Ammon's horn (tissue), 1 donor: ENCODE measurements around the gene KCNMA1.

ENCODE experiments used
- DNase-seq: peaks from one replicate; pipeline ENCODE4 v3.0.0-alpha.2; 2016; ENCODE audit warnings: low spot score

The KCNMA1 gene

GRCh38 chr10:77180794-77181193 is 456.8 kb downstream of the KCNMA1 start:
- DNase-seq, result no peak

GRCh38 chr10:77180104-77180503 is 457.5 kb downstream of the KCNMA1 start:
- DNase-seq, result no peak

- DNase-seq, result peak; percentile 53
These were observed 458.5 kb downstream of the KCNMA1 start for GRCh38 chr10:77179015-77179695.

- no peak for DNase-seq
These were observed 460.0 kb downstream of the KCNMA1 start for GRCh38 chr10:77177589-77177988.

GRCh38 chr10:77177161-77177560 is 460.4 kb downstream of the KCNMA1 start:
- DNase-seq, result no peak

GRCh38 chr10:77176232-77176631 is 461.4 kb downstream of the KCNMA1 start:
- DNase-seq, result no peak

GRCh38 chr10:77175631-77176222 is 461.9 kb downstream of the KCNMA1 start:
- no peak for DNase-seq

- DNase-seq, result peak; percentile 85
These were observed 463.8 kb downstream of the KCNMA1 start for GRCh38 chr10:77173615-77174461.

- DNase-seq, result no peak
These were observed 465.5 kb downstream of the KCNMA1 start for GRCh38 chr10:77172086-77172485.

GRCh38 chr10:77168861-77169260 is 468.7 kb downstream of the KCNMA1 start:
- DNase-seq, result no peak

GRCh38 chr10:77168161-77168560 is 469.4 kb downstream of the KCNMA1 start:
- no peak for DNase-seq

GRCh38 chr10:77165445-77166208 is 472.0 kb downstream of the KCNMA1 start:
- DNase-seq, result peak; percentile 82

GRCh38 chr10:77164616-77165311 is 472.8 kb downstream of the KCNMA1 start:
- DNase-seq, result no peak

GRCh38 chr10:77163670-77164348 is 473.8 kb downstream of the KCNMA1 start:
- DNase-seq, result no peak

- no peak for DNase-seq
These were observed 474.9 kb downstream of the KCNMA1 start for GRCh38 chr10:77162697-77163096.

GRCh38 chr10:77160679-77161078 is 476.9 kb downstream of the KCNMA1 start:
- no peak for DNase-seq

GRCh38 chr10:77159538-77160110 is 478.0 kb downstream of the KCNMA1 start:
- DNase-seq, result peak; percentile 46

- DNase-seq, result no peak
These were observed 478.9 kb downstream of the KCNMA1 start for GRCh38 chr10:77158666-77159065.

GRCh38 chr10:77157248-77158019 is 480.2 kb downstream of the KCNMA1 start:
- no peak for DNase-seq

GRCh38 chr10:77156406-77156879 is 481.2 kb downstream of the KCNMA1 start:
- no peak for DNase-seq
